ENCODE results near the gene HIVEP1. TPM values are rescaled to one million over a fixed set of nuclear protein-coding genes. Genes with fewer than 3 reads are reported as not detected.

Gene HIVEP1
- total RNA-seq, 1 experiment from 2014 or later: 16.7 TPM

DNA sequence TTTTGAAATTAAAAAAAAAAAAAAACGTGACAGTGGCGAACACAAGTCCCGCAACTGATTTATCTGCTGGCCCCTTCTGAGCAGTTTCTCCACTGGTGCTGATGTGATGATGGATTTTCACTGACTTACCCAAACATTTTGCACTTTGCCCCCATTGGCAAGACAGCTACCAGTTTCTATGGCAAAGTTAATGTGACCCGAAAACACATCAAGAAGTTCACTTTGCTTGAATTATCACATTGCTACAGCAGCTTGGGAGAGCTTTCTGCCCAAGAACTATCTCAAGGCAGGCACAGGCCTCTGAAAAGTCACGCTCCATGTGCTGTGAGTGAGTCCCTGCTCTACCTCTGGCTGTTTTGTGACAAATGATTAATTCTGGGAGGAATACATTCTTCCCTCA, 150.1 kb downstream of the HIVEP1 start:
- DNase-seq (ENCODE audit: low read depth, low spot score): no peak
- intact Hi-C loops (cut with micrococcal nuclease; ENCODE audit: unreplicated experiment) (no loop called here), in situ Hi-C loops (cut with HindIII; ENCODE audit: low pct_unique_long_range_greater_than_20kb, low sequenced_read_pairs) (no loop called here)
- Histone ChIP-seq H3K4me1 (ENCODE audit: control insufficient read depth, insufficient read depth, low read length) (no peaks in the 10 kb centered on the region), H3K27ac (ENCODE audit: low read length) (no peak overlapping the region), H3K4me3 (ENCODE audit: low read depth in 2 of 2, low read length in 2 of 2) (no peak overlapping the region), H3K27me3 (ENCODE audit: control insufficient read depth, insufficient read depth, low read length) (no peaks in the 10 kb centered on the region), H3K9me3 (ENCODE audit: control insufficient read depth, insufficient read depth, low read depth, low read length) (no peaks in the 10 kb centered on the region), H3K36me3 (ENCODE audit: control insufficient read depth, insufficient read depth, low read length) (no peaks in the 10 kb centered on the region; the same call in 1 of the 2 replicates)
- no peak for TF ChIP-seq POLR2AphosphoS5 (IDR thresholded peaks at IDR 0.05; ENCODE audit: low read depth, low read length)
- TF ChIP-seq, protein P1, sequence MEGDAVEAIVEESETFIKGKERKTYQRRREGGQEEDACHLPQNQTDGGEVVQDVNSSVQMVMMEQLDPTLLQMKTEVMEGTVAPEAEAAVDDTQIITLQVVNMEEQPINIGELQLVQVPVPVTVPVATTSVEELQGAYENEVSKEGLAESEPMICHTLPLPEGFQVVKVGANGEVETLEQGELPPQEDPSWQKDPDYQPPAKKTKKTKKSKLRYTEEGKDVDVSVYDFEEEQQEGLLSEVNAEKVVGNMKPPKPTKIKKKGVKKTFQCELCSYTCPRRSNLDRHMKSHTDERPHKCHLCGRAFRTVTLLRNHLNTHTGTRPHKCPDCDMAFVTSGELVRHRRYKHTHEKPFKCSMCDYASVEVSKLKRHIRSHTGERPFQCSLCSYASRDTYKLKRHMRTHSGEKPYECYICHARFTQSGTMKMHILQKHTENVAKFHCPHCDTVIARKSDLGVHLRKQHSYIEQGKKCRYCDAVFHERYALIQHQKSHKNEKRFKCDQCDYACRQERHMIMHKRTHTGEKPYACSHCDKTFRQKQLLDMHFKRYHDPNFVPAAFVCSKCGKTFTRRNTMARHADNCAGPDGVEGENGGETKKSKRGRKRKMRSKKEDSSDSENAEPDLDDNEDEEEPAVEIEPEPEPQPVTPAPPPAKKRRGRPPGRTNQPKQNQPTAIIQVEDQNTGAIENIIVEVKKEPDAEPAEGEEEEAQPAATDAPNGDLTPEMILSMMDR (IDR thresholded peaks at IDR 0.05): no peak
- no peak for TF ChIP-seq TCF7L2 (IDR thresholded peaks at IDR 0.05; ENCODE audit: low read depth, low read length)
- TF ChIP-seq SIN3A (IDR thresholded peaks at IDR 0.05; ENCODE audit: borderline replicate concordance, insufficient read depth, low read depth, low read length): no peak
- TF ChIP-seq, protein P2, sequence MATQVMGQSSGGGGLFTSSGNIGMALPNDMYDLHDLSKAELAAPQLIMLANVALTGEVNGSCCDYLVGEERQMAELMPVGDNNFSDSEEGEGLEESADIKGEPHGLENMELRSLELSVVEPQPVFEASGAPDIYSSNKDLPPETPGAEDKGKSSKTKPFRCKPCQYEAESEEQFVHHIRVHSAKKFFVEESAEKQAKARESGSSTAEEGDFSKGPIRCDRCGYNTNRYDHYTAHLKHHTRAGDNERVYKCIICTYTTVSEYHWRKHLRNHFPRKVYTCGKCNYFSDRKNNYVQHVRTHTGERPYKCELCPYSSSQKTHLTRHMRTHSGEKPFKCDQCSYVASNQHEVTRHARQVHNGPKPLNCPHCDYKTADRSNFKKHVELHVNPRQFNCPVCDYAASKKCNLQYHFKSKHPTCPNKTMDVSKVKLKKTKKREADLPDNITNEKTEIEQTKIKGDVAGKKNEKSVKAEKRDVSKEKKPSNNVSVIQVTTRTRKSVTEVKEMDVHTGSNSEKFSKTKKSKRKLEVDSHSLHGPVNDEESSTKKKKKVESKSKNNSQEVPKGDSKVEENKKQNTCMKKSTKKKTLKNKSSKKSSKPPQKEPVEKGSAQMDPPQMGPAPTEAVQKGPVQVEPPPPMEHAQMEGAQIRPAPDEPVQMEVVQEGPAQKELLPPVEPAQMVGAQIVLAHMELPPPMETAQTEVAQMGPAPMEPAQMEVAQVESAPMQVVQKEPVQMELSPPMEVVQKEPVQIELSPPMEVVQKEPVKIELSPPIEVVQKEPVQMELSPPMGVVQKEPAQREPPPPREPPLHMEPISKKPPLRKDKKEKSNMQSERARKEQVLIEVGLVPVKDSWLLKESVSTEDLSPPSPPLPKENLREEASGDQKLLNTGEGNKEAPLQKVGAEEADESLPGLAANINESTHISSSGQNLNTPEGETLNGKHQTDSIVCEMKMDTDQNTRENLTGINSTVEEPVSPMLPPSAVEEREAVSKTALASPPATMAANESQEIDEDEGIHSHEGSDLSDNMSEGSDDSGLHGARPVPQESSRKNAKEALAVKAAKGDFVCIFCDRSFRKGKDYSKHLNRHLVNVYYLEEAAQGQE (IDR thresholded peaks at IDR 0.05; ENCODE audit: insufficient read depth in 1 of 2, low read depth in 2 of 2, low read length in 1 of 2): no peak
- ChIA-PET CTCF (no interaction called here), POLR2A (no interaction called here)
- no peak for ATAC-seq
- no TSS peak for BruUV-seq (replicated peaks)

DNA sequence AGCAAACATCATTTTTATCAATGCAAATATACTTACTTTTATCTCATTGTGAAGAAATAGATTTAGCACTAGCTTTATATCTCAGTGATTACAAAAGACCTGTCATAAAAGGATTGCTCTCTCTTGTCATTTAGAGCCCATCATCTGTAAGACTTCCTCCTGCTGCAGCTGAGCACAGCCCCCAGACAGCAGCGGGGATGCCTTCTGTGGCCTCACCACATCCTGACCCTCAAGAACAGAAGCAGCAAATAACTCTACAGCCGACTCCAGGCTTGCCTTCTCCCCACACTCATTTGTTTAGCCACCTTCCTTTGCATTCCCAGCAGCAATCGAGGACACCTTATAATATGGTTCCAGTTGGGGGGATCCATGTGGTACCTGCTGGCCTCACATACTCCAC, 151.0 kb downstream of the HIVEP1 start:
- no peak for ATAC-seq
- Histone ChIP-seq H3K27me3 (ENCODE audit: control insufficient read depth, insufficient read depth, low read length) (no peaks in the 10 kb centered on the region), H3K27ac (ENCODE audit: low read length) (no peak overlapping the region), H3K36me3 (ENCODE audit: control insufficient read depth, insufficient read depth, low read length) (no peaks in the 10 kb centered on the region; the same call in 1 of the 2 replicates), H3K4me3 (ENCODE audit: low read depth in 2 of 2, low read length in 2 of 2) (no peak overlapping the region), H3K9me3 (ENCODE audit: control insufficient read depth, insufficient read depth, low read depth, low read length) (no peaks in the 10 kb centered on the region), H3K4me1 (ENCODE audit: control insufficient read depth, insufficient read depth, low read length) (no peaks in the 10 kb centered on the region)
- no TSS peak for BruUV-seq (replicated peaks)
- ChIA-PET CTCF (no interaction called here), POLR2A (interaction anchor here (0.6 kb wide), 1 partner anchor 9 kb away, joined by 3 read pairs; no protein-coding TSS in a partner anchor)
- in situ Hi-C loops (cut with HindIII; ENCODE audit: low pct_unique_long_range_greater_than_20kb, low sequenced_read_pairs): no loop called here
- TF ChIP-seq TCF7L2 (IDR thresholded peaks at IDR 0.05; ENCODE audit: low read depth, low read length): no peak
- TF ChIP-seq, protein P1 (IDR thresholded peaks at IDR 0.05): no peak
- TF ChIP-seq, protein P2 (IDR thresholded peaks at IDR 0.05; ENCODE audit: insufficient read depth in 1 of 2, low read depth in 2 of 2, low read length in 1 of 2): no peak
- TF ChIP-seq SIN3A (IDR thresholded peaks at IDR 0.05; ENCODE audit: borderline replicate concordance, insufficient read depth, low read depth, low read length): no peak
- TF ChIP-seq POLR2AphosphoS5 (IDR thresholded peaks at IDR 0.05; ENCODE audit: low read depth, low read length): no peak
- no peak for DNase-seq (ENCODE audit: low read depth, low spot score)
- intact Hi-C loops (cut with micrococcal nuclease; ENCODE audit: unreplicated experiment): no loop called here

All from Panc1 (cell line).